GM21423 (cell line): Measurements from ENCODE around the gene ATXN8OS.
"Not testable (repeated sequence)": the region's sequence is repeated elsewhere in the genome, so short reads cannot be mapped to it uniquely, and the experiment has no call there.

Experiments used
- ATAC-seq: cut with Tn5 transposase; IDR thresholded peaks from one replicate; pipeline ENCODE4 v1.9.1; 2021; ENCODE audit warnings: mild to moderate bottlenecking, moderate library complexity; ENCODE audit not compliant: unreplicated experiment

The ATXN8OS gene

DNA sequence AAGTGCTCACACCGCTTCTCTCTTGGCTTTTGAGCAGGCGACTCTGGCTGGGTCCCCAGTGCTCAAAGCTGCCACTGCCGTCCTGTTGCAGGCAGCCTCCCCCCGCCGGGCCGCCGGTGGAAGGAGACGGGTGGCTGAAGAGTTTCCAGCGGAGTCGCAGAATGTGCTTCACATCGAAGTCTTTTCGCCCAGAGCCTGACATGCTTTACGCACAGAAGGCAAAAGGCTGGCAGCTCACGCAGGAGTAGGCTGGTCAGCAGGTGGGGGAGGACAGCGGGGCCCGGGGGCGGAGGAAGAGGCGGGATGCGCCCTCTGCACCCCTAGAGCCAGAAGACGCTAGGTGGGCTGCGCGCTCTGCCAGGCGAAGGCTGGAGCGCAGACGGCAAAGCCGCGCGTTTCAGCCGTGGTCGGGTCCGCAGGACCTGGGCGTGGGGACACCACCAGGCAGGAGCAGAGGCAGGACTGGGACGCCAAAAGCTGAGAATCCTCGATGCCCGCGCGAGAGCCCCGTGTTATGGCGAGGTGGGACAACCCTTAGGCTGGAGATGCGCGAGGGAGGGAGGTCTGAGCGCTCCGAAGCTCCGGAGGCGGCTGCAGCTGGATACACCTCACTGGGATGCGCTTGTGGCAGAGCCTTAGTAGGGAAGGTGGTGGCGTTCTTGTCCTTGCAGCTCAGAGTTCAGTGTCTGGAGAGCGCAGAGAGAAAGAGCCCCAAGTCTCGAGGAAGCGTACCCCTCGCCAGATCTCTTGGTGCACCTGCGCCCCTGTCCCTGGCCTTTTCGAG, at the start of gene ATXN8OS:
TSS of gene ATXN8OS (plus strand) at position 329 of the 784 bp plus-strand sequence.
- ATAC-seq = no peak

DNA sequence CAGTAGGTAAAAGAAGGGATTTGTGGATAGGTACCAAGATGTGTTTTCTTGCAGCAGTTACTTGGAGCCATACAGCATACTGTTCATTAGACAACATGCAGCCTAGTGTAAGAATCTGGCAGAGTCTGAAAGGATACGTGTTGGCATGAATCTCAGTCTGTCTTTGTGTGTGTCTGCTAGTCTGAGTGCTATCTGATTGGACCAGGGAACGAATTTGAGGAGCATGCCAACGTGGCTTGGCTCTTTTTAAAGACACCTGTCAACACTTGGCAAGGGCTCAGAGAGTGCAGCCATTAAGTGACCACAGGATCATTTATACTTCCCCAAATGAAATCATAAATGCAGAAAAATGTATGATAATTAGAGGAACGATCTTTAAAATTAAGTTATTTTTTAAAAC, 27.6 kb upstream of the ATXN8OS start:
- ATAC-seq = no peak

GRCh38 chr13:70087247-70087646, 20.4 kb upstream of the ATXN8OS start:
- no peak for ATAC-seq

- ATAC-seq = no peak
Observed at GRCh38 chr13:70088926-70089325, 18.7 kb upstream of the ATXN8OS start.

- ATAC-seq = peak; percentile 87
Observed at GRCh38 chr13:70090036-70090723, 17.4 kb upstream of the ATXN8OS start.

DNA sequence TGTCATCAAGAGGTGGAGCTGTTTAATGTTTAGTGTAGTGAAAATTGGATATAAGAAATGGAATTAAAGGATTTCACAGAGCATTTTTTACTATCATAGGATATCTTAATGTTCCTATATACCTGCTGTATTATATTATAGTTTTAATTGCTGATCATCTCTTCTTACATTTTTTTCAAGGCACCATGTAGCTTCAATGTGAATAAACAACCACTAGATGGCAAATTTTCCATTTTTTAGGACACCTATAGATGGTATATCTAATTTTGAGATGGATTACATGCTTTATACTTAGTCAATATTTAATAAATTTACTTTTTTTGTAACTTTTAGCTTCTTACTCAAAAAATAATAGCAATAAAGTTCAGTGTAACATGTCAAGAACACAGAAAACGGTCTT, 9.0 kb upstream of the ATXN8OS start:
- ATAC-seq = no peak

GRCh38 chr13:70104481-70104880, 3.1 kb upstream of the ATXN8OS start:
- no peak for ATAC-seq

DNA sequence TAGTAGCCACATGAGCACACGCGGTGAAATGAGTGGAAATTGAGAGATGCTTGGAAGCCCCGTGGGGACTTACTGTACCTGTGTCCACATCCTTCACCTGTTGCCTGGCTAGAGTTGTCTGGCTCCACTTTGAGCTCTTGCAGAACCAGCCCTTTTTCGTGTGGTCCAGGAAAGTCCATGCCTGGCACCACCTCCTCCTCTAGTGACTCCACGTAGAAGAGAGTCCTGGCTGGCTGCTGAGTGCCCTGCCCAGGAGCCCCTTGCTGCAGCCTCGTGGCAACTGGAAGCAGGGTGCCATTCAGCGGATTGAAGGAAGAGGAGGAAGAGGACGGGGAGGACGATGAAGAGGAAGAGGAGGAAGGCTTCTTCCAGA, 515 bp upstream of the ATXN8OS start:
- ATAC-seq = no peak

DNA sequence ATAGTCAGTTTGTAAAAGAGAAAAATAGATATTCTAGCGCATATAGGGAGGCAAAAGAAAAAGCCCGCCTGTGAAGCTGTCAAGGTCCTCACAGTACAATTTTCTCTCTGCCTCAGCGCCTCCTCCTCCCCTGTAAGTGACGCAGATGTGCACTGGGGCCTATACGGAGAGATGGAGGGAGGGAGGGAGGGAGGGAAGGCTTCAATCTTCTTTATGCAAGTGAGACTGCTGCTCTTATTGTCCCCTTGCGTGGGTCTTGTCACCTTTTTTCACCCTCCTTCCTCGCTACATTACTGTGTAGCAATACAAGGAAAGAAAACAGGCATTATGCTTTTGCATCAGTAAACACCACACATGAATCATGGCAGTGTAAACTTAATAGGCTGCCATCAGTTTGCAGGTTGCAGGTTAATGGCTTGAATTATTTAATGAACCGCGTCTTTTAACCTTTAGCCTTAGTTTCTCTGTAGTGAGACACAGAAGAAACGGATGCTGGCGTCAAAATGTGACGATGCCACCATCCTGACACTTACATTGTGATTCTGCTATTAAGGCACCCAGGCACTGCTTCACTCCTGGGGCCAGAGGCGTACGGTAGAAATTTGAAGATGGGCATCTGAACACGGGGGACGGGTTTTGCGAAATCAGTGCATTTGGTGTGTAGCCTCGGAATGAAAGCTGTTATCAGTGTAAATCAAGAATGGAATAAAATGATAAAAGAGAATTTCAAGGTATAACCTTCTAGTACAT, 905 bp downstream of the ATXN8OS start, which contains the start of gene KLHL1:
TSS of gene KLHL1 (minus strand) at position 97 of the 750 bp plus-strand sequence. CDS start 753 bp downstream, outside the sequence.
- ATAC-seq = no peak

GRCh38 chr13:70117338-70117905, 9.8 kb downstream of the ATXN8OS start:
- ATAC-seq = no peak

DNA sequence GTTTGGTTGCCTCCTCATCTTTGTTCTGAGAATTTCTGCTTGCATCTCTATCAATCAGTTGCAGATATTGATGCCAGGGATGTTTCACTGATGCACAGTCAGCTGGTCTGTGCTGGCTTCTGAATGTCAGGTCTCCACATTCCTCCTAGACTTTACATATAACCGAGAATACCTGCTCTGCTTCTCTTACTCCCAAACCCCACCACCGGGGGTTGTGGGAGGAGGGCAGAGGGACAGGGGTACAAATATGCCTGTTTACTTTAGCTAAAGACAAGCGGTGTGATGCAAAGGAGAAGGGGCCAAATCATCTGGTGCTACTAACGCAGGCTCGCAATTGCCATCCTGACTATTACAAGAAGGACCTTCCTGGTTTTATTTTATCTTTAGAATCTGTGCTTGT, 18.1 kb downstream of the ATXN8OS start:
- no peak for ATAC-seq

DNA sequence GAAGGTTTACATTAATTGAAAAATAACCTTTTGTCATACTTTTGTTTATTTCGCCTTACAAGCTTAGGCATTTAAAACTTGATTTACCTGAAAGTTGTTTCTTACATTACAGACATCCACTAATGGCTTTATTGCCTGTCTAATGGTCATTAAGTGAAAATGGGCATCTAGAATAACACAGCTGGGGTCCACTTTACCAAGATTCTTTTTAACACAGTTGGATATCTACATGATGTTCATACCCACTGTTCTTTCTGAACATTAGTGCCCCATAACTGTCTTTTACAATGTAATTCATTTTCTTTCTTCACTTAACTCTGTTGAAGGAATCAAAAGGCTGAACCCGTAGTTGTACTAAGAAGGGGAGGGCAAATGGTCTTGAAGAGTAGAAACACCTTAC, 20.5 kb downstream of the ATXN8OS start:
- ATAC-seq = no peak

DNA sequence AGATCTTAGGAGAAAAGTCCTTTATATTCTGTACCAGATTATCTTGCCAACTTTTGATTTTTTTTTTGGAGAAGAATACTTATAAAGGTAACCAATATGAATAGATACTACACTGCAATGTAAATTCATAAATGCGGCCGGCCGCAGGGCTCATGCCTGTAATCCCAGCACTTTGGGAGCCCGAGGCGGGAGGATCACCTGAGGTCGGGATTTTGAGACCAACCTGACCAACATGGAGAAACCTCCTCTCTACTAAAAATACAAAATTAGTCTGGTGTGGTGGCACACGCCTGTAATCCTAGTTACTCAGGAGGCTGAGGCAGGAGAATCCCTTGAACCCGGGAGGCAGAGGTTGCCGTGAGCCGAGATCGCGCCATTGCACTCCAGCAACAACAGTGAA, 35.0 kb downstream of the ATXN8OS start:
- ATAC-seq = not testable (repeated sequence)

DNA sequence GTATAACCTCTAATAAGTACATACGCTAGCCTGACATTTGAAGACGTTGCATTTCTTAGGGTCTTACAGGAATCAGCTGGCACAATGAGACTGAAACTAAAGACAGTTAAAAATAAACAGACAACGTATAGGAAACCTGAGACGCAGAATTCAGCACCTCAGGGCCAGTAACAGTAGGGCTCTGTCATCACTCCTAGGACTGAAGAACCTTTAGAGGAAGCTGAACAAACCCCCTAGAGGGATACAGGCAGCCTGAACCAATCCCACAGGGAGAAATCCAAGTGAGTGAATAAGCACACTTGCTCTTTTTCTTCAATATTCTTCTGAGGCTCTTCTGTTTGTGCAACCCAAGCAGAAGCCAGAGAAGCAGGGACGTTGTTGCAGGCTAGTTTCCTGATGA, 54.5 kb downstream of the ATXN8OS start:
- ATAC-seq = no peak

DNA sequence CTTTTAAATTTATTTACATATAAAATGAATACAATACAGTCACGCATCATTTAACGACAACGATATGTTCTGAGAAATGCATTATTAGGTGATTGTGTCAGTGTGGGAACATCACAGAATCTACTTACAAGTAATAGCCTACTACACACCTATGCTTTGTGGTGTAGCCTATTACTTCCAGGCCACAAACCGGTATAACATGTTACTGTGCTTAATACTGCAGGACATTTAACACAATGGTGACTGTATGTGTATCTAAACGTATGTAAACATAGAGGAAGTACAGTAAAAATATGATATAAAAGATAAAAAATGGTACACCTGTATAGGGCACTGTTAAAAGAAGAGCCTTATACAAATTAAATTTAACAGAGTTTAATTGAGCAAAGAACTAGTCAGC, 63.1 kb downstream of the ATXN8OS start:
- no peak for ATAC-seq

GRCh38 chr13:70171151-70171550, 63.5 kb downstream of the ATXN8OS start:
- no peak for ATAC-seq

GRCh38 chr13:70172946-70173597, 65.4 kb downstream of the ATXN8OS start:
- no peak for ATAC-seq

- ATAC-seq = no peak
Observed at GRCh38 chr13:70173598-70173959, 66.0 kb downstream of the ATXN8OS start.

- no peak for ATAC-seq
Observed at GRCh38 chr13:70178346-70178745, 70.7 kb downstream of the ATXN8OS start.
